ENCODE results near the gene SLC35E3.

Gene SLC35E3

DNA sequence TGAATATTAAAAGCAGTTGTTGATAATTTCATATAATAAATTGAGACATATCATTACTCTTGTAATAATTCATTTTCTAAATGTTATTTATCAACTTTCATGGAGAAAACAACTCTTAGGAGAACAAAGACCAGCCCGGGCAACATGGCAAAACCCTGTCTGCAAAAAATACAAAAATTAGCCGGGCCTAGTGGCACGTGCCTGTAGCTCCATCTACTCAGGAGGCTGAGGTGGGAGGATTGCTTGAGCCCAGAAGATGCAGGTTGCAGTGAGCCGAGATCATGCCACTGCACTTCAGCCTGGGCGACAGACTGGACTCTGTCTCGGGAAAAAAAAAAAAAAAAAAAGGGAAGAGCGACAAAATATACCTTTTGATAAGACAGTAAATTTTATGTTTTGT, 21.2 kb downstream of the SLC35E3 start:
- H3K4me2 ChIP-seq (ENCODE audit: low read length): no peak overlapping the region

GRCh38 chr12:68768431-68768939, 22.5 kb downstream of the SLC35E3 start:
- TF ChIP-seq, protein P1, sequence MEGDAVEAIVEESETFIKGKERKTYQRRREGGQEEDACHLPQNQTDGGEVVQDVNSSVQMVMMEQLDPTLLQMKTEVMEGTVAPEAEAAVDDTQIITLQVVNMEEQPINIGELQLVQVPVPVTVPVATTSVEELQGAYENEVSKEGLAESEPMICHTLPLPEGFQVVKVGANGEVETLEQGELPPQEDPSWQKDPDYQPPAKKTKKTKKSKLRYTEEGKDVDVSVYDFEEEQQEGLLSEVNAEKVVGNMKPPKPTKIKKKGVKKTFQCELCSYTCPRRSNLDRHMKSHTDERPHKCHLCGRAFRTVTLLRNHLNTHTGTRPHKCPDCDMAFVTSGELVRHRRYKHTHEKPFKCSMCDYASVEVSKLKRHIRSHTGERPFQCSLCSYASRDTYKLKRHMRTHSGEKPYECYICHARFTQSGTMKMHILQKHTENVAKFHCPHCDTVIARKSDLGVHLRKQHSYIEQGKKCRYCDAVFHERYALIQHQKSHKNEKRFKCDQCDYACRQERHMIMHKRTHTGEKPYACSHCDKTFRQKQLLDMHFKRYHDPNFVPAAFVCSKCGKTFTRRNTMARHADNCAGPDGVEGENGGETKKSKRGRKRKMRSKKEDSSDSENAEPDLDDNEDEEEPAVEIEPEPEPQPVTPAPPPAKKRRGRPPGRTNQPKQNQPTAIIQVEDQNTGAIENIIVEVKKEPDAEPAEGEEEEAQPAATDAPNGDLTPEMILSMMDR (IDR thresholded peaks at IDR 0.05): no peak
- no peak overlapping the region for H3K9ac ChIP-seq
- H2AFZ ChIP-seq: no peak overlapping the region

More for the DNA sequence above, 21.2 kb downstream of the SLC35E3 start:
- H3K4me1 ChIP-seq: no peaks in the 10 kb centered on the region
- TF ChIP-seq, protein P1 (IDR thresholded peaks at IDR 0.05): no peak
- no peak overlapping the region for H3K9ac ChIP-seq
- no peak overlapping the region for H3K4me3 ChIP-seq (ENCODE audit: low read depth, low read length)
- H3K27ac ChIP-seq: no peak overlapping the region
- no peak overlapping the region for H2AFZ ChIP-seq
- no peaks in the 10 kb centered on the region for H3K36me3 ChIP-seq (ENCODE audit: control insufficient read depth, insufficient read depth, low read length)
- no peaks in the 10 kb centered on the region for H3K9me3 ChIP-seq (ENCODE audit: control insufficient read depth, low read length)
- H3K27me3 ChIP-seq (ENCODE audit: control insufficient read depth, insufficient read depth, low read length): no peaks in the 10 kb centered on the region
- no peaks in the 10 kb centered on the region for H3K79me2 ChIP-seq

DNA sequence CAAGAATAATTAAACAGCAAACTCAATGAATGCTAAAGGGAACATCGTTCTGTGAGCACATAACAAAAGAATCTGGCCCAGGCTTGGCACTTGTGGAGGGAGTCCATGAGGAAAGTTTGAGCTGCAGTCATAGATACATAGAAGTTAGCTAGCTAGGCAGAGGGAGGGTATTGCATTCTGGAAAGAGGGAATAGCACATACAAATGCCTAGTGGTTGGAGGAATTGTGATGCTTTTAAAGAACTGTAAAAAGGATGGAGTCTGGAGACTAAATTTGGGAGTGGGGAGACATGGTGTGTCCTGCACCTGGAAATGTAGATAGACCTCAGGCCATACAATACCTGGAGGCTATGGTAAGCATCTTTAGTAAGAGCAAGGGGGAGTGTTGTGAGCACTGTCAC, 24.0 kb downstream of the SLC35E3 start:
- no peaks in the 10 kb centered on the region for H3K36me3 ChIP-seq (ENCODE audit: control insufficient read depth, insufficient read depth, low read length)
- no peaks in the 10 kb centered on the region for H3K27me3 ChIP-seq (ENCODE audit: control insufficient read depth, insufficient read depth, low read length)
- no peaks in the 10 kb centered on the region for H3K4me1 ChIP-seq
- H3K4me2 ChIP-seq (ENCODE audit: low read length): no peak overlapping the region
- H2AFZ ChIP-seq: no peak overlapping the region
- no peak overlapping the region for H3K27ac ChIP-seq
- H3K9me3 ChIP-seq (ENCODE audit: control insufficient read depth, low read length): no peaks in the 10 kb centered on the region
- TF ChIP-seq, protein P1 (IDR thresholded peaks at IDR 0.05): no peak
- H3K4me3 ChIP-seq (ENCODE audit: low read depth, low read length): no peak overlapping the region
- no peaks in the 10 kb centered on the region for H3K79me2 ChIP-seq
- no peak overlapping the region for H3K9ac ChIP-seq

More at GRCh38 chr12:68768431-68768939, 22.5 kb downstream of the SLC35E3 start:
- no peaks in the 10 kb centered on the region for H3K79me2 ChIP-seq
- no peaks in the 10 kb centered on the region for H3K27me3 ChIP-seq (ENCODE audit: control insufficient read depth, insufficient read depth, low read length)
- H3K4me2 ChIP-seq (ENCODE audit: low read length): no peak overlapping the region
- H3K27ac ChIP-seq: no peak overlapping the region
- no peaks in the 10 kb centered on the region for H3K9me3 ChIP-seq (ENCODE audit: control insufficient read depth, low read length)
- no peaks in the 10 kb centered on the region for H3K36me3 ChIP-seq (ENCODE audit: control insufficient read depth, insufficient read depth, low read length)
- H3K4me1 ChIP-seq: no peaks in the 10 kb centered on the region
- H3K4me3 ChIP-seq (ENCODE audit: low read depth, low read length): no peak overlapping the region

DNA sequence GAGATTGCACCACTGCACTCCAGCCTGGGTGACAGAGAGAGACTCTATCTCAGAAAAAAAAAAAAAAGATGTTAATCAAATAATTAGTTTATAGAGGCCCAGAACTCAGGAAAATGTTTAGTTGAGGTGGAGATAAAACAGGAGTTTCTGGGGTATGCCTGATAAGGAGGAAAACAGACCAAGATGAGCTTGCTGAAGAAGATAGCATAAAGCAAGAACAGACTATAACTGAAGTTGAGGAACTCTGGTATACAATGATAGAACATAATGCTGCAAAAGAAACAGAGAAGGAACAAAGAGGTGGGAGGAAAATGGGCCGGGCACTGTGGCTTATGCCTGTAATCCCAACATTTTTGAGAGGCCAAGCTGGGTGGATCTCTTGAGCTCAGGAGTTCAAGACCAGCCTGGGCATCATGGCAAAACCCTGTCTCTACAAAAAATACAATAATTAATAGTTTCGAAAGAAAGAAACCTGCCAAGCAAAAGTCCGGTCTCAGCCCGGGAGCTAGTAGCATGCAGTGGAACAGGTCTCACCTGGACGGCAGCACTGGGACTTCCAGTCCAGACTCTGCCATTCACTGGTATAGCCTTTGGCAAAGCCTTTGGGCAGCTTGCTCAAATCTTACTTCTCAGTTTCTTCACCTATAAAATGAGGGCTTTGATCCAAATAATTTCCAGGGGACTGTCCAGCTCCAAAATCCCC, 25.4 kb downstream of the SLC35E3 start:
- H3K79me2 ChIP-seq: no peaks in the 10 kb centered on the region
- no peak overlapping the region for H3K9ac ChIP-seq
- no peaks in the 10 kb centered on the region for H3K27me3 ChIP-seq (ENCODE audit: control insufficient read depth, insufficient read depth, low read length)
- H3K27ac ChIP-seq: no peak overlapping the region
- H3K36me3 ChIP-seq (ENCODE audit: control insufficient read depth, insufficient read depth, low read length): no peaks in the 10 kb centered on the region
- H3K4me3 ChIP-seq (ENCODE audit: low read depth, low read length): no peak overlapping the region
- TF ChIP-seq, protein P1 (IDR thresholded peaks at IDR 0.05): no peak
- H2AFZ ChIP-seq: no peak overlapping the region
- no peaks in the 10 kb centered on the region for H3K4me1 ChIP-seq
- H3K4me2 ChIP-seq (ENCODE audit: low read length): no peak overlapping the region
- no peaks in the 10 kb centered on the region for H3K9me3 ChIP-seq (ENCODE audit: control insufficient read depth, low read length)

GRCh38 chr12:68772714-68773113, 26.7 kb downstream of the SLC35E3 start:
- H2AFZ ChIP-seq: no peak overlapping the region
- no peak overlapping the region for H3K4me3 ChIP-seq (ENCODE audit: low read depth, low read length)
- H3K4me2 ChIP-seq (ENCODE audit: low read length): no peak overlapping the region
- no peaks in the 10 kb centered on the region for H3K27me3 ChIP-seq (ENCODE audit: control insufficient read depth, insufficient read depth, low read length)
- no peaks in the 10 kb centered on the region for H3K9me3 ChIP-seq (ENCODE audit: control insufficient read depth, low read length)
- no peak overlapping the region for H3K9ac ChIP-seq
- no peaks in the 10 kb centered on the region for H3K4me1 ChIP-seq
- TF ChIP-seq, protein P1 (IDR thresholded peaks at IDR 0.05): no peak
- no peaks in the 10 kb centered on the region for H3K36me3 ChIP-seq (ENCODE audit: control insufficient read depth, insufficient read depth, low read length)
- no peaks in the 10 kb centered on the region for H3K79me2 ChIP-seq
- no peak overlapping the region for H3K27ac ChIP-seq
